ENCODE measurements around the gene NECAB2.

NECAB2 gene

DNA sequence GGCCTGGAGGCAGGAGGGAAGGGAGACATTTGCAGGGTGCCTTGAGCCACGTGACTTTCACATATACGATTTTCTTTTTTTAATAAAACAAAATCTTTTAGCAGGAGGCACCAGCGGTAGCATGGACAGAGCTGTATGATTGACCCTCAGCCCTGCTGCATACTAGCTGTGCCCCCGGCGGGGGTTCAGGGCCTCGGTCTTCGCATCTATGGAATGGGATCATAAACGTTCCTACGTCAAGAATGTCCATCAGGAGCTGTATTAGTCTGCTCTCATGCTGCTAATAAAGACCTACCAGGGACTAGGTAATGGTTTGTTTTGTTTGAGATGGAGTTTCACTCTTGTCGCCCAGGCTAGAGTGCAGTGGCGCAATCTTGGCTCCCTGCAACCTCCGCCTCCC is 47.4 kb downstream of the NECAB2 start:
- Histone ChIP-seq H3K9ac (ENCODE audit: low read depth, low read length) (no peak overlapping the region), H3K4me3 (ENCODE audit: low read depth, low read length) (no peak overlapping the region), H3K36me3 (ENCODE audit: control insufficient read depth, insufficient read depth, low read length) (no peaks in the 10 kb centered on the region), H3K9me3 (ENCODE audit: control insufficient read depth, insufficient read depth, low read length) (no peaks in the 10 kb centered on the region), H3K27ac (ENCODE audit: low read depth, low read length) (no peak overlapping the region), H3K27me3 (ENCODE audit: control insufficient read depth, insufficient read depth, low read length) (no peaks in the 10 kb centered on the region), H3K4me1 (ENCODE audit: control insufficient read depth, insufficient read depth, low read length) (0 out of 2 replicates have a peak, but pooled peaks cover 3% of the 10 kb centered on the region)

DNA sequence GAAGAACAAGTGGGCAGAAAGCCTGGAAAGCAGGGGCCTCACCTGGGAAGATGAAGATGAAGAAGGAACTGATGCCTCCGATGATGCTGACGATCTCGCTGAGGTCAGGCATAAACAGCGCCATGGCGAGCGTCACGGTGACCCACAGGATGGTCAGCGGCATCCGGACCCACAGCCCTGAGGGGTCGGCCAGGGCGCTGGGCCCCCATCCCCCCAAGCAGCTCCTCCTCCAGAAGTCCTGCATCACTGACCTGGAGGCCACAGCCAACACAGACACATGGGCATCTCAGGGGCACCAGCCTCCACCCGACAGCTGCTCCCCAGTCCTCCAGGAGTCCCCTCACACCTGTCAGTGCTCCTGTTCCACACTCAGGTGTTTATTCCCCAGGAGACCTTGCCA is 48.4 kb downstream of the NECAB2 start:
- no peak overlapping the region for H3K9ac ChIP-seq (ENCODE audit: low read depth, low read length)
- H3K36me3 ChIP-seq (ENCODE audit: control insufficient read depth, insufficient read depth, low read length): no peaks in the 10 kb centered on the region
- H3K4me1 ChIP-seq (ENCODE audit: control insufficient read depth, insufficient read depth, low read length): 0 out of 2 replicates have a peak, but pooled peaks cover 3% of the 10 kb centered on the region
- no peak overlapping the region for H3K4me3 ChIP-seq (ENCODE audit: low read depth, low read length)
- no peak overlapping the region for H3K27ac ChIP-seq (ENCODE audit: low read depth, low read length)
- no peaks in the 10 kb centered on the region for H3K27me3 ChIP-seq (ENCODE audit: control insufficient read depth, insufficient read depth, low read length)
- no peaks in the 10 kb centered on the region for H3K9me3 ChIP-seq (ENCODE audit: control insufficient read depth, insufficient read depth, low read length)

DNA sequence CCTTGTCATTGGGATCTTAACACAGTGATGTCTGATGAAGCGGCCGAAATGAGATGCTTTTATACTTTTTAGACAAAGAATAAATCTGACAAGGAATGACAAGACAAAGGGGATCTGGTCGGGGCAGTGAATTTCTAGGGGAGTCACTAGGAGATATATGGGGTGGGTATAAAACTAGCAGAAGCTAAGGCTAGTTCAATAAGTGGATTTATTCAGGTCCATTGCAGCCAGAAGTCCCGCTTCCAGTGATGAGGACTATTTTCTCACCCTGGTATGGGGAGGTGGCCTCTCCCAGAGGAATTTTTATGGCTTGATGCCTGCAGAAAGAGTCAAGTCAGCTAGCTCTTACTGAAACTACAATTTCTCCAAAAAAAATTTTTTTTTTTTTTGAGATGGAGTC is 50.7 kb downstream of the NECAB2 start:
- no peak overlapping the region for H3K4me3 ChIP-seq (ENCODE audit: low read depth, low read length)
- no peaks in the 10 kb centered on the region for H3K27me3 ChIP-seq (ENCODE audit: control insufficient read depth, insufficient read depth, low read length)
- H3K9ac ChIP-seq (ENCODE audit: low read depth, low read length): no peak overlapping the region
- 0 out of 2 replicates have a peak, but pooled peaks cover 3% of the 10 kb centered on the region for H3K4me1 ChIP-seq (ENCODE audit: control insufficient read depth, insufficient read depth, low read length)
- H3K27ac ChIP-seq (ENCODE audit: low read depth, low read length): no peak overlapping the region
- no peaks in the 10 kb centered on the region for H3K9me3 ChIP-seq (ENCODE audit: control insufficient read depth, insufficient read depth, low read length)
- H3K36me3 ChIP-seq (ENCODE audit: control insufficient read depth, insufficient read depth, low read length): no peaks in the 10 kb centered on the region

DNA sequence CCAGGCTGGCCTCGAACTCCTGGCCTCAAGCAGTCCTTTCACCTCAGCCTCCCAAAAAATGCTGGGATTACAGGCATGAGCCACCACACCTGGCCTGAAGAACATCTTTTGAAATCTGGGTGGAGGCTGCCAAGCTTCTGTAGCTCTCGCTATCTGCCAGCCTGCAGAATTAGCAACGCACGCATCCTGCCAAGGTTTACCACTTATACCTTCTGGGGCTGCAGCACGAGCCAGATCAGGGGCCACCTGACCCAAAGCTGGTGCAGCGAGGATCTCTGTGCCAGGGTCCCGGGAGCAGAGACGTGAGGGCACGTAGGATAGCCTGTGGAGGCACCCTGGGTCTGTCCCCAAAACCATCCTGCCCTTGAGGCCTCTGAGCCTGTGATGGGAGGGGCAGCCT is 52.3 kb downstream of the NECAB2 start:
- Histone ChIP-seq H3K36me3 (ENCODE audit: control insufficient read depth, insufficient read depth, low read length) (no peaks in the 10 kb centered on the region), H3K4me3 (ENCODE audit: low read depth, low read length) (no peak overlapping the region), H3K27me3 (ENCODE audit: control insufficient read depth, insufficient read depth, low read length) (no peaks in the 10 kb centered on the region), H3K9me3 (ENCODE audit: control insufficient read depth, insufficient read depth, low read length) (no peaks in the 10 kb centered on the region), H3K4me1 (ENCODE audit: control insufficient read depth, insufficient read depth, low read length) (no peaks in the 10 kb centered on the region), H3K27ac (ENCODE audit: low read depth, low read length) (no peak overlapping the region), H3K9ac (ENCODE audit: low read depth, low read length) (no peak overlapping the region)

DNA sequence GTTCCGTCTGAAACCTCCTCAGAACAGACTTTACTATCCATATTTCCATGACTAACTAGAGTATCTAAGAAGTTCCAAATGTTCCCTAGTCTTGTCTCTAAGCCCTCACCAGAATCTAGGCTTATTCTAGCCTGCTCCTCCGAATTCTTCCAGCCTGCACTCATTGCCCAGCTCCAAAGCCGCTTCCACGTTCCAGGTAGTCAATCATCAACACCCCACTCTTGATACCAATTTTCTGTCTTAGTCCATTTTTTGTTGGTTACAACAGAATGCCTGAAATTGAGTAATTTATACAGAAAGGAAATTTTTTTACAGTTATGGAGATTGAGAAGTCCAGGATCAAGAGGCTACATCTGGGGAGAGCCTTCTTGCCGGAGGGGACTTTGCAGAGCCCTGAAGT is 53.4 kb downstream of the NECAB2 start:
- Histone ChIP-seq H3K9ac (ENCODE audit: low read depth, low read length) (no peak overlapping the region), H3K36me3 (ENCODE audit: control insufficient read depth, insufficient read depth, low read length) (no peaks in the 10 kb centered on the region), H3K9me3 (ENCODE audit: control insufficient read depth, insufficient read depth, low read length) (no peaks in the 10 kb centered on the region), H3K27me3 (ENCODE audit: control insufficient read depth, insufficient read depth, low read length) (no peaks in the 10 kb centered on the region), H3K27ac (ENCODE audit: low read depth, low read length) (no peak overlapping the region), H3K4me3 (ENCODE audit: low read depth, low read length) (no peak overlapping the region), H3K4me1 (ENCODE audit: control insufficient read depth, insufficient read depth, low read length) (no peaks in the 10 kb centered on the region)

DNA sequence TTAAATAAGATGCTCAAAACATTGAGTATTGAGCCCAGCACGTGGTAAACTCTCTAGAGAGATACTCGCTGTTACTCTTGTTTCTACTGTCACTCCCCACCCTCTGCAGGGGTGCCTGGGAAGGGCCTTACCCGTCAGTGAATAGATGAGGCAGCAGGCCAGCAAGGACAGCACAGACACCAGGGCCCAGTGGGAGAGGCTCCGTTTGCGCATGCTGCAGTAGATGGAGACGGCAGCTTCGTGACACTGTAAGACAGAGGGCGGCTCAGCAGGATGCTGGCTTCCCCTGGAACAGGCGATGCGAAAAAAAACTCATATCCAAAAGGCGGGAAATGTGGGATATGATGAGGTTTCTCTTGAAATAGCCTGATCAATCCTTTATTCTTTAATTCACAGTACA is 54.6 kb downstream of the NECAB2 start:
- H3K4me1 ChIP-seq (ENCODE audit: control insufficient read depth, insufficient read depth, low read length): no peaks in the 10 kb centered on the region
- no peaks in the 10 kb centered on the region for H3K27me3 ChIP-seq (ENCODE audit: control insufficient read depth, insufficient read depth, low read length)
- H3K4me3 ChIP-seq (ENCODE audit: low read depth, low read length): no peak overlapping the region
- H3K36me3 ChIP-seq (ENCODE audit: control insufficient read depth, insufficient read depth, low read length): no peaks in the 10 kb centered on the region
- no peaks in the 10 kb centered on the region for H3K9me3 ChIP-seq (ENCODE audit: control insufficient read depth, insufficient read depth, low read length)
- H3K27ac ChIP-seq (ENCODE audit: low read depth, low read length): no peak overlapping the region
- H3K9ac ChIP-seq (ENCODE audit: low read depth, low read length): no peak overlapping the region

DNA sequence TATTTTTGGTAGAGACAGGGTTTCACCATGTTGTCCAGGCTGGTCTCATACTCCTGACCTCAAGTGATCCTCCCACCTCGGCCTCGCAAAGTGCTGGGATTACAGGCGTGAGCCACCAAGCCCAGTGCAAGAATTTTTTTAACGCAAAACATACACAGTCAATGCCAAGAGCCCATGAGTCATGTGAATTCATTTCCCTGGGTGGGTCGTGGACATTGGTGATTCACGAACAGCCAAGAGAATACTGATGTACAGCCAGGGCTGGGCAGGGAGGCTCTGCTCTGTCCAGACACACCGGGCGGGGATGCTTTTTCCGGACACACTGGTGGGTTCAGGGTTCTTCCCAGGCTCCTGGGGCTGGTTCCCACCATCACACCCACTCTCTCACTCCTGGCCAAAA is 56.8 kb downstream of the NECAB2 start:
- Histone ChIP-seq H3K27me3 (ENCODE audit: control insufficient read depth, insufficient read depth, low read length) (no peaks in the 10 kb centered on the region), H3K9me3 (ENCODE audit: control insufficient read depth, insufficient read depth, low read length) (no peaks in the 10 kb centered on the region), H3K4me1 (ENCODE audit: control insufficient read depth, insufficient read depth, low read length) (no peaks in the 10 kb centered on the region), H3K9ac (ENCODE audit: low read depth, low read length) (no peak overlapping the region), H3K27ac (ENCODE audit: low read depth, low read length) (no peak overlapping the region), H3K4me3 (ENCODE audit: low read depth, low read length) (no peak overlapping the region), H3K36me3 (ENCODE audit: control insufficient read depth, insufficient read depth, low read length) (no peaks in the 10 kb centered on the region)

DNA sequence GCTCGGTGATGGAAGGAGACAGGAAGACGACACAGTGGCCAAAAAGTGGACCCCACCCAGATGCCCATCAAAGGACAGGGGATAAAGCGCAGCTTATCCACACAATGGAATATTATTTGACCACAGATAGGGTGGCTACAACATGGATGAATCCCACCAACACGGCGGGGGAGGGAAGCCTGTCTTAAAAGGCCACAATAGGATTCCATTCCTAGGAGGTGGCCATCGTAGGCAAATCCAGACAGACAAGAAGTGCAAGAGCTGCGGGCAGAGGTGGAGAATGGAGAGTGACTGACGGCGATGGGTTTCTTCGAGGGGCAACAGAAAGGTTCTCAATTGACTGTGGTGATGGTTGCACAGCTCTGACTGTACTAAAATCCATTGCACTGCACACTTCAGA is 58.6 kb downstream of the NECAB2 start:
- Histone ChIP-seq H3K9me3 (ENCODE audit: control insufficient read depth, insufficient read depth, low read length) (no peaks in the 10 kb centered on the region), H3K27ac (ENCODE audit: low read depth, low read length) (no peak overlapping the region), H3K9ac (ENCODE audit: low read depth, low read length) (no peak overlapping the region), H3K27me3 (ENCODE audit: control insufficient read depth, insufficient read depth, low read length) (no peaks in the 10 kb centered on the region), H3K4me1 (ENCODE audit: control insufficient read depth, insufficient read depth, low read length) (no peaks in the 10 kb centered on the region), H3K36me3 (ENCODE audit: control insufficient read depth, insufficient read depth, low read length) (no peaks in the 10 kb centered on the region), H3K4me3 (ENCODE audit: low read depth, low read length) (no peak overlapping the region)

DNA sequence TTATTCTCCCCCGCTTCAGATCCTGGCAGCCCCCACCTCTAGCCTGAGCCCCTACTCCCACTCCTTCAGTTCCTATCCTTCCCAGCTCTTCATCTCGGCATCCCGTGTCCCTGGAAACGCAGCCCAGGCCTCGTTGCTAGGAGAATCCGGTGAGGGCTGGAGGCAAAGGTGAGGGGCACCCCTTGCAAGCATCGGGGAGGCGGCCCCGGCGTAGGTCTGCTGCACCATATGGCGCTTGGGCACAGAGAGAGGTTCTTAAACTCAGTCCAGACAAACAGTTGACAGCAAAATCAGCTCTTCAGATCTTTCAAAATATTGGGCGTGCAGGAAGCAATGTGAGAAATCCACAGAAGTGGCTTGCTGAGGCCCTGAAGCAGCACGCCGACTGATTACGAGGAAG is 59.6 kb downstream of the NECAB2 start:
- Histone ChIP-seq H3K9ac (ENCODE audit: low read depth, low read length) (no peak overlapping the region), H3K27ac (ENCODE audit: low read depth, low read length) (no peak overlapping the region), H3K27me3 (ENCODE audit: control insufficient read depth, insufficient read depth, low read length) (no peaks in the 10 kb centered on the region), H3K9me3 (ENCODE audit: control insufficient read depth, insufficient read depth, low read length) (no peaks in the 10 kb centered on the region), H3K4me3 (ENCODE audit: low read depth, low read length) (no peak overlapping the region), H3K4me1 (ENCODE audit: control insufficient read depth, insufficient read depth, low read length) (no peaks in the 10 kb centered on the region), H3K36me3 (ENCODE audit: control insufficient read depth, insufficient read depth, low read length) (no peaks in the 10 kb centered on the region)

DNA sequence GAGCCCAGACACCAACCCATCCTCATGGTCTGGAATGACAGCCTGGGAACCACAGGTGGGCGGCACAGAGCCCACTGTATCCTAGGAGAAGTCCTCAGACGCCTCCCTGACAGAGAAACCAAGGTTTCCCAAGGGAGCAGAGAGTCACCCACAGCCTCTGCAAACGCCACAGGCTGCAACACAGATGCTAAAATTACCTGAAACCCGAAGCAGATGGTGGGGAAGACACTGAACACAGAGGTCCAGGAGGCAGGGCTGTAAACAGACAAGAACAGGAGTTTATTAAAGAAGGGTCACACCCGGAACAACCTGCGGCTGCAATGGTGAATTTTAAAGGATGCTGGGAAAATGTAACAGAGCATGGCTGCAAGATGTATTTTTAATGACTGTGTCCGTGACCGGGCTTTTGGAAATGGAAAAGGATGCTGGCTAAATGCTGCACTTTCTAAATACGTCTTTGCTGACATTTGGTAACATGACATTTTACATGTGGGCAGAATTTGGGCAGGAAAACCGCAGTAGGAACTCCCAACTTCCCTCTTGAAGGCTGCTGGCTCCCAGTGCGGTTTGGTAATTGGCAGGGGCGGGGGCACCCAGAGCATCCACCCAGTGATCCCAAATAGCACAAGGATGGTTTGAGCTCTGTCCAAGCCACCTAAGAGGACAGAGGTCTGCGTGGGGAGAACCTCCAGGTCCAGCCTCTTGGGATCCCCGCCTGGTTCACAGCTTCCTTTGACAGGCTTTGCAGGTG is 61.4 kb downstream of the NECAB2 start:
- H3K27ac ChIP-seq (ENCODE audit: low read depth, low read length): no peak overlapping the region
- no peaks in the 10 kb centered on the region for H3K36me3 ChIP-seq (ENCODE audit: control insufficient read depth, insufficient read depth, low read length)
- no peaks in the 10 kb centered on the region for H3K4me1 ChIP-seq (ENCODE audit: control insufficient read depth, insufficient read depth, low read length)
- H3K4me3 ChIP-seq (ENCODE audit: low read depth, low read length): no peak overlapping the region
- H3K27me3 ChIP-seq (ENCODE audit: control insufficient read depth, insufficient read depth, low read length): no peaks in the 10 kb centered on the region
- H3K9ac ChIP-seq (ENCODE audit: low read depth, low read length): no peak overlapping the region
- no peaks in the 10 kb centered on the region for H3K9me3 ChIP-seq (ENCODE audit: control insufficient read depth, insufficient read depth, low read length)

DNA sequence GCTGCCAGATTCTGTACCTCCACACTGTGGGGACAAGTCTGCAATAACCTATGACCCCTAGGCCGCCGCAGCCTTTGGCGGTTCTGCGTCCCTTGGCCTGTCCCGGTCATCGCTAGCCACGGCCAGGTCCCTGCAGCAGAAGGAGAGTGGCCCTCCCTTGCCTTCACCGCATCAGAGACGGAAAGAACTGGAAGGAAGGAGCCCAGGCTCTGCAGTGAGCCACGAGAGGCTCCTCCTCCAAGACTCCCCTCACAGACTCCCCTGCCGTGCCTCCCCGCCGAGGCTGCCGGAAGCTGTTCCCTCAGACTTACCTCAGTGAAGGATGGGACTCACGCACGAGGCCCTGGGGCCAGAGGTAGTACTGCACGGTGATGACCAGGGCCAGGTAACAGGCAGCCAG is 63.5 kb downstream of the NECAB2 start:
- Histone ChIP-seq H3K9ac (ENCODE audit: low read depth, low read length) (no peak overlapping the region), H3K9me3 (ENCODE audit: control insufficient read depth, insufficient read depth, low read length) (no peaks in the 10 kb centered on the region), H3K4me1 (ENCODE audit: control insufficient read depth, insufficient read depth, low read length) (no peaks in the 10 kb centered on the region), H3K27ac (ENCODE audit: low read depth, low read length) (no peak overlapping the region), H3K4me3 (ENCODE audit: low read depth, low read length) (no peak overlapping the region), H3K36me3 (ENCODE audit: control insufficient read depth, insufficient read depth, low read length) (no peaks in the 10 kb centered on the region), H3K27me3 (ENCODE audit: control insufficient read depth, insufficient read depth, low read length) (no peaks in the 10 kb centered on the region)
